Uterus (tissue), 4 donors: ENCODE results near the gene AATF. TPM values are rescaled to one million over a fixed set of nuclear protein-coding genes. Genes with fewer than 3 reads are reported as not detected.

Experiments used
- DNase-seq, 2 donors: peaks; one replicate each; pipeline ENCODE4 v3.0.0-alpha.2; 2019 to 2020
- H3K27ac ChIP-seq, 2 donors: fragments of 200-600 bp; sonication (generic); 1 replicate in 1 of 2; 2 replicates in 1 of 2; pipeline ENCODE4 v1.5.1; 2016 to 2018
- H3K27me3 ChIP-seq, 2 donors: fragments of 200-600 bp; sonication (generic); one replicate each; pipeline ENCODE4 v1.5.1; 2018 to 2019; ENCODE audit warnings: control low read depth in 1 of 2
- H3K36me3 ChIP-seq, 2 donors: fragments of 200-600 bp; sonication (generic); one replicate each; pipeline ENCODE4 v1.5.1; 2019; ENCODE audit warnings: control low read depth in 1 of 2
- H3K4me1 ChIP-seq, 2 donors: fragments of 200-600 bp; sonication (generic); one replicate each; pipeline ENCODE4 v1.5.1; 2018 to 2019; ENCODE audit warnings: control low read depth in 1 of 2
- H3K4me3 ChIP-seq, 2 donors: fragments of 200-600 bp; sonication (generic); 1 replicate in 1 of 2; 2 replicates in 1 of 2; pipeline ENCODE4 v1.5.1; 2018 to 2019; ENCODE audit warnings: mild to moderate bottlenecking in 1 of 2
- H3K9me3 ChIP-seq, 2 donors: fragments of 200-600 bp; sonication (generic); one replicate each; pipeline ENCODE4 v1.5.1; 2019; ENCODE audit warnings: control low read depth in 1 of 2
- CTCF ChIP-seq, 4 experiments: fragments of 200-600 bp in 2 of 4; fragments of 450-650 bp in 2 of 4; sonication (generic) in 2 of 4; IDR thresholded peaks; one replicate each; pipeline ENCODE4 v1.5.1; 2016 to 2019; ENCODE audit warnings: antibody characterized with exemption in 4 of 4, mild to moderate bottlenecking in 2 of 4, moderate library complexity in 1 of 4
- POLR2A ChIP-seq, 2 donors: fragments of 450-650 bp; IDR thresholded peaks; one replicate each; pipeline ENCODE4 v1.6.1; 2016; ENCODE audit warnings: antibody characterized with exemption in 2 of 2, mild to moderate bottlenecking in 1 of 2, moderate library complexity in 1 of 2
- intact Hi-C: fragments of 100-400 bp; cut with DNase I; formaldehyde crosslinking; loops from one replicate; pipeline ENCODE4 v1.15.1; 2023; ENCODE audit warnings: low total_unique reads
- total RNA-seq, 4 donors: library from RNA; depleted of rRNA in 3 of 4; stranded (reverse); fragments of >200 nt in 3 of 4; gene quantifications; one replicate each; pipeline versions ENCODE4 v1.1.0 to v1.2.4, GENCODE V29; 2014 to 2023
- donor health status: DM: yes; HTN: yes; CAD: no.

AATF gene
- total RNA-seq, 4 donors from 2014 or later, result 10.0 to 48.2 (median 30.3) TPM

GRCh38 chr17:36951084-36951789 is 2.5 kb downstream of the AATF start:
- intact Hi-C loops, result no loop called here

DNA sequence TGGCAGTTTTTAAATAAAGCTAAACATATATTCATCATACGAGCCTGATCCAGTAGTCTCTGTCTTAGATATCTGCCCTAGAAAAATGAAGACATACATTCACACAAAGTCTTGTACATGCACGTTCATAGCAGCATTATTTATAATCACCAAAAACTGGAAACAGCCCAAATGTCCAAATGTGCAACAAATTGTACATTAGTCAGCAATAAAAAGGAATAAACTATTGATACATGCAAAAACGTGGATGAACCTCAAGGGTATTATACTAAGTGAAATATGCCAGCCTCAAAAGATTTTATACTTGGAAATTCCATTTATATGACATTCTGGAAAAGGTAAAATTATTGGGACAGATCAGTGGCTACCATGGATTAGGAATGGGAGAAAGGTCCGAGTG is 22.8 kb downstream of the AATF start:
- no peaks in the 10 kb centered on the region for H3K4me1 ChIP-seq
- TF ChIP-seq CTCF (IDR thresholded peaks at IDR 0.05) (no peak), POLR2A (IDR thresholded peaks at IDR 0.05) (no peak)
- DNase-seq, result no peak
- H3K36me3 ChIP-seq, result no peaks in the 10 kb centered on the region
- intact Hi-C loops, result no loop called here
- no peaks in the 10 kb centered on the region for H3K27me3 ChIP-seq
- H3K4me3 ChIP-seq, result no peak overlapping the region
- no peaks in the 10 kb centered on the region for H3K9me3 ChIP-seq
- no peak overlapping the region for H3K27ac ChIP-seq

More at GRCh38 chr17:36951084-36951789, 2.5 kb downstream of the AATF start:
- no peak overlapping the region for H3K27ac ChIP-seq
- peaks cover 1 to 10% of the 10 kb centered on the region in 2 donors for H3K27me3 ChIP-seq
- H3K4me1 ChIP-seq, result peaks cover 3 to 6% of the 10 kb centered on the region in 2 donors
- DNase-seq, result no peak
- H3K9me3 ChIP-seq, result no peaks in the 10 kb centered on the region
- no peak overlapping the region for H3K4me3 ChIP-seq
- H3K36me3 ChIP-seq, result no peaks in the 10 kb centered on the region
- TF ChIP-seq CTCF (IDR thresholded peaks at IDR 0.05) (no peak), POLR2A (IDR thresholded peaks at IDR 0.05) (no peak)

DNA sequence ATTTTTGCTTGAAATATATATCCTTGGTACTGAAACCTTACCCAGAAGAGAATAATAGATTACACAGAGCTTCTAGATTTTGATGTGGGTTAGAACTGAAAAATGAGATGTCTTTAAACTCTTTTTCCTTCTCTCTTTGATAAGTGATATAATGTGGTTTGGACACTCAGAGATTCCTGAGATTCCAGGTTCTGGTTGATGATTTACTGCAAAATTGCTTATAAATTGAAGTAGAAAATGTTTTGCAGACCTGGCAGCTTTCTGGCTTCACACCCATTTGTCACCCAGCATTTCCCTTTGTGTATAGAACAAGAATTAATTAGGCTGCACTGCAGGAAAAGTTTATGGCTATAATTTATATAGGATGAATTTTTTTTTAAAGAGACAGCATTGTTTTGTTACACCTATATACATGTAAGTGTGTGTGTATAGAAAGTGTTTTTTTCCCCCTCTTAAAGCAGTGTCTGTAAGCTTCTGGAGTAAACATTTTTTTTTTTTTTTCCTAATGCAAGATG is 23.5 kb downstream of the AATF start:
- Histone ChIP-seq H3K9me3 (no peaks in the 10 kb centered on the region), H3K27me3 (no peaks in the 10 kb centered on the region), H3K36me3 (no peaks in the 10 kb centered on the region), H3K4me3 (no peak overlapping the region), H3K27ac (no peak overlapping the region), H3K4me1 (no peaks in the 10 kb centered on the region)
- intact Hi-C loops, result no loop called here
- no peak for DNase-seq
- no peak for TF ChIP-seq CTCF (IDR thresholded peaks at IDR 0.05)
- TF ChIP-seq POLR2A (IDR thresholded peaks at IDR 0.05), result no peak

GRCh38 chr17:36972905-36973304 is 24.2 kb downstream of the AATF start:
- Histone ChIP-seq H3K27ac (no peak overlapping the region), H3K9me3 (no peaks in the 10 kb centered on the region), H3K4me1 (no peaks in the 10 kb centered on the region), H3K4me3 (no peak overlapping the region), H3K27me3 (no peaks in the 10 kb centered on the region), H3K36me3 (no peaks in the 10 kb centered on the region)
- DNase-seq, result no peak
- no peak for TF ChIP-seq POLR2A (IDR thresholded peaks at IDR 0.05)
- no peak for TF ChIP-seq CTCF (IDR thresholded peaks at IDR 0.05)
- intact Hi-C loops, result no loop called here

DNA sequence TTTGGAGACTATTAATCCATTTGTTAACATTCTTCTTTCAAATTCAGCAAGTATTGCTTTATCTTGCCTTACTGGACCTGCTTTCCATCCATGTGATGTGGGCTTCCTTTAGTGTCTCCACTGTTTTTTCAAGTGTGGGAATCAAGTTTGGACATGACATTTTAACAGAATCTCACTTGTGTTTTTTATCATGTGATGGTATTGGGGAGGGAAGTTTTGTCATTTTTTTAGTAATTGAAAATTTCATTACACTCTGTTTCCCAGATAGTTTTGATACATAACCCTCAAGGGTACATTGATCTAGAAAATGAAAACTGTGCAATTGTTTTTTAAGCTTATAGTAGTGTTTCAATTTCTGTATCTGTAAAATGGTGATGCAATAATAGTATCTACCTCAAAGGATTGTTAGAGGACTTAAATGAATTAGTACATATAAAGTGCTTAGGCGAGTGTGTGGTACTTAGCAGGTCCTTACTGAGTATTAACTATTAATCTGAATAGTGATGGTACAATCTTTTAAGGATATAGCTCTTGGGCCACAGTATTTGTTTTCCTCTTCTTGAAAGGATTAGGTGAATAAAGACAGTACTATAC is 27.3 kb downstream of the AATF start:
- TF ChIP-seq CTCF (IDR thresholded peaks at IDR 0.05), result no peak
- TF ChIP-seq POLR2A (IDR thresholded peaks at IDR 0.05), result no peak
- DNase-seq, result no peak
- no peaks in the 10 kb centered on the region for H3K27me3 ChIP-seq
- no peak overlapping the region for H3K27ac ChIP-seq
- intact Hi-C loops, result no loop called here
- H3K9me3 ChIP-seq, result no peaks in the 10 kb centered on the region
- H3K36me3 ChIP-seq, result no peaks in the 10 kb centered on the region
- H3K4me3 ChIP-seq, result no peak overlapping the region
- no peaks in the 10 kb centered on the region for H3K4me1 ChIP-seq
